ENCODE measurements around the gene SELL.
"Not testable (repeated sequence)": the region's sequence is repeated elsewhere in the genome, so short reads cannot be mapped to it uniquely, and the experiment has no call there.

GRCh38 chr1:169658777-169659176, 52.6 kb downstream of the SELL start:
- TF ChIP-seq EP300 (IDR thresholded peaks at IDR 0.05), result not testable (repeated sequence)
- TF ChIP-seq, protein P1, sequence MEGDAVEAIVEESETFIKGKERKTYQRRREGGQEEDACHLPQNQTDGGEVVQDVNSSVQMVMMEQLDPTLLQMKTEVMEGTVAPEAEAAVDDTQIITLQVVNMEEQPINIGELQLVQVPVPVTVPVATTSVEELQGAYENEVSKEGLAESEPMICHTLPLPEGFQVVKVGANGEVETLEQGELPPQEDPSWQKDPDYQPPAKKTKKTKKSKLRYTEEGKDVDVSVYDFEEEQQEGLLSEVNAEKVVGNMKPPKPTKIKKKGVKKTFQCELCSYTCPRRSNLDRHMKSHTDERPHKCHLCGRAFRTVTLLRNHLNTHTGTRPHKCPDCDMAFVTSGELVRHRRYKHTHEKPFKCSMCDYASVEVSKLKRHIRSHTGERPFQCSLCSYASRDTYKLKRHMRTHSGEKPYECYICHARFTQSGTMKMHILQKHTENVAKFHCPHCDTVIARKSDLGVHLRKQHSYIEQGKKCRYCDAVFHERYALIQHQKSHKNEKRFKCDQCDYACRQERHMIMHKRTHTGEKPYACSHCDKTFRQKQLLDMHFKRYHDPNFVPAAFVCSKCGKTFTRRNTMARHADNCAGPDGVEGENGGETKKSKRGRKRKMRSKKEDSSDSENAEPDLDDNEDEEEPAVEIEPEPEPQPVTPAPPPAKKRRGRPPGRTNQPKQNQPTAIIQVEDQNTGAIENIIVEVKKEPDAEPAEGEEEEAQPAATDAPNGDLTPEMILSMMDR (IDR thresholded peaks at IDR 0.05), result not testable (repeated sequence)

Data from sigmoid colon (tissue), 4 donors.